GM12878 (cell line): ENCODE results near the gene GRIK1. TPM values are rescaled to one million over a fixed set of nuclear protein-coding genes. Genes with fewer than 3 reads are reported as not detected.

Source experiments
- ATAC-seq: fragments of 200-7000 bp; cut with Tn5 transposase; 3 replicates; pipeline ENCODE4 v1.9.1; 2020; ENCODE audit warnings: mild to moderate bottlenecking, moderate library complexity
- BruUV-seq: library from RNA; stranded (reverse); fragments of 400-500 nt; replicated peaks from 2 replicates; lab custom pipeline; 2021; lab: Mats Ljungman, UMichigan
- CTCF ChIA-PET: fragments of 300-600 bp; sonication (Branson Sonifier 250); formaldehyde crosslinking; extraction: SDS; loops from one replicate; lab custom pipeline; 2021; ENCODE audit warnings: inconsistent platforms; lab: Yijun Ruan, JAX
- POLR2A ChIA-PET: fragments of 350-600 bp; formaldehyde crosslinking; extraction: SDS; loops from one replicate; lab custom pipeline; 2021; ENCODE audit warnings: inconsistent platforms; lab: Charles Lee
- RAD21 ChIA-PET: fragments of 300-600 bp; sonication (Branson Sonifier 250); formaldehyde crosslinking; loops from one replicate; lab custom pipeline; 2023; ENCODE audit warnings: antibody characterized with exemption; ENCODE audit not compliant: unreplicated experiment; lab: Charles Lee
- SMC1A ChIA-PET: fragments of 300-600 bp; sonication (Branson Sonifier 250); formaldehyde crosslinking; loops from one replicate; lab custom pipeline; 2023; ENCODE audit not compliant: unreplicated experiment, uncharacterized antibody; lab: Charles Lee
- DNase-seq: peaks from one replicate; pipeline ENCODE4 v3.0.0-alpha.2; 2011; ENCODE audit warnings: low read depth, low spot score
- FAIRE-seq: peaks from 3 replicates; lab custom pipeline; 2011; peaks lifted over from hg19 to GRCh38; lab: Jason Lieb, UNC
- H2AFZ ChIP-seq: 2 replicates; pipeline ENCODE4 v1.6.0; 2011; ENCODE audit warnings: low read depth, low read length, control low read depth; ENCODE audit not compliant: control insufficient read depth
- H3K27ac ChIP-seq: 2 replicates; pipeline ENCODE4 v1.5.1; 2011; ENCODE audit warnings: control low read depth; ENCODE audit not compliant: control insufficient read depth, insufficient read depth
- H3K27me3 ChIP-seq, 2 experiments: replicated peaks in 1 of 2; 2 replicates each; pipeline versions ENCODE4 v1.6.0 to v1.6.1; 2011; ENCODE audit warnings: low read length in 1 of 2; ENCODE audit not compliant: control insufficient read depth in 2 of 2, insufficient read depth in 2 of 2
- H3K36me3 ChIP-seq, 2 experiments: 2 replicates each; pipeline ENCODE4 v1.5.1; 2011; ENCODE audit warnings: low read length in 1 of 2; ENCODE audit not compliant: control insufficient read depth in 2 of 2, insufficient read depth in 2 of 2
- H3K4me1 ChIP-seq: 2 replicates; pipeline ENCODE4 v1.6.1; 2011; ENCODE audit warnings: mild to moderate bottlenecking, low read length, moderate library complexity, mixed read lengths; ENCODE audit not compliant: control insufficient read depth, insufficient read depth
- H3K4me2 ChIP-seq: 2 replicates; pipeline ENCODE4 v1.6.0; 2011; ENCODE audit warnings: control low read depth; ENCODE audit not compliant: control insufficient read depth, insufficient read depth
- H3K4me3 ChIP-seq: fragments of 200-600 bp; sonication (generic); 2 replicates; pipeline ENCODE4 v1.5.1; 2016
- H3K79me2 ChIP-seq: 2 replicates; pipeline ENCODE4 v1.6.0; 2011; ENCODE audit warnings: low read length; ENCODE audit not compliant: control insufficient read depth, insufficient read depth
- H3K9ac ChIP-seq: 2 replicates; pipeline ENCODE4 v1.8.0; 2011; ENCODE audit warnings: low read length, control low read depth, mixed read lengths; ENCODE audit not compliant: control insufficient read depth, insufficient read depth
- H3K9me3 ChIP-seq: replicated peaks from 3 replicates; pipeline ENCODE4 v1.5.1; 2011; ENCODE audit warnings: mild to moderate bottlenecking, low read length; ENCODE audit not compliant: control insufficient read depth, insufficient read depth
- H4K20me1 ChIP-seq: 2 replicates; pipeline ENCODE4 v1.6.0; 2011; ENCODE audit not compliant: control insufficient read depth, insufficient read depth
- ATF2 ChIP-seq: IDR thresholded peaks from 2 replicates; pipeline ENCODE4 v1.6.1; 2012; ENCODE audit warnings: low read length, inconsistent platforms
- ATF3 ChIP-seq: IDR thresholded peaks from 2 replicates; pipeline ENCODE4 v1.6.1; 2011; ENCODE audit warnings: low read depth, mild to moderate bottlenecking, low read length, moderate library complexity, borderline replicate concordance; ENCODE audit errors: extremely low read depth
- BACH1 ChIP-seq: fragments of 450-650 bp; IDR thresholded peaks from 2 replicates; pipeline ENCODE4 v1.6.1; 2017; ENCODE audit warnings: mild to moderate bottlenecking, borderline replicate concordance
- BCLAF1 ChIP-seq: fragments of 450-650 bp; IDR thresholded peaks from 2 replicates; pipeline ENCODE4 v1.6.1; 2017; ENCODE audit warnings: antibody characterized with exemption, mild to moderate bottlenecking, moderate library complexity
- CEBPZ ChIP-seq: fragments of 150-350 bp; IDR thresholded peaks from 2 replicates; pipeline ENCODE4 v1.6.1; 2016; ENCODE audit warnings: low read depth, low read length
- E4F1 ChIP-seq: fragments of 450-650 bp; IDR thresholded peaks from 2 replicates; pipeline ENCODE4 v1.6.1; 2018; ENCODE audit warnings: borderline replicate concordance, mild to moderate bottlenecking; ENCODE audit not compliant: partially characterized antibody
- FOXM1 ChIP-seq: IDR thresholded peaks from 2 replicates; pipeline ENCODE4 v1.6.1; 2012; ENCODE audit warnings: low read depth, mild to moderate bottlenecking, inconsistent platforms, low read length, moderate library complexity
- HCFC1 ChIP-seq: fragments of 150-350 bp; IDR thresholded peaks from 2 replicates; pipeline ENCODE4 v1.6.1; 2014; ENCODE audit warnings: low read length
- KAT2A ChIP-seq: conservative IDR thresholded peaks from 2 replicates; pipeline ENCODE4 v1.6.1; 2011; ENCODE audit warnings: low read depth, low read length; ENCODE audit not compliant: control insufficient read depth
- MTA2 ChIP-seq: fragments of 450-650 bp; IDR thresholded peaks from 2 replicates; pipeline ENCODE4 v1.6.1; 2016; ENCODE audit warnings: low read depth, mild to moderate bottlenecking, moderate library complexity
- NR2C1 ChIP-seq: fragments of 450-650 bp; IDR thresholded peaks from 2 replicates; pipeline ENCODE4 v1.6.1; 2017; ENCODE audit warnings: antibody characterized with exemption, mild to moderate bottlenecking, moderate library complexity
- SMAD5 ChIP-seq: IDR thresholded peaks from 2 replicates; pipeline ENCODE4 v1.6.1; 2016; ENCODE audit warnings: antibody characterized with exemption, low read depth
- SPI1 ChIP-seq: IDR thresholded peaks from 2 replicates; pipeline ENCODE4 v1.6.1; 2011; ENCODE audit warnings: low read depth, mild to moderate bottlenecking, low read length, moderate library complexity, borderline replicate concordance; ENCODE audit not compliant: insufficient read depth
- WGBS: methylation state at CpG from one replicate; pipeline ENCODE4 v1.1.6; 2016; ENCODE audit warnings: low lambda C conversion rate; ENCODE audit not compliant: insufficient replicate concordance, insufficient coverage; ENCODE audit errors: missing lambda C conversion rate; 5-methylcytosine and 5-hydroxymethylcytosine counted together
- in situ Hi-C: fragments of 300-500 bp; cut with MboI; formaldehyde crosslinking; loops from 9 replicates; pipeline ENCODE4 v1.14.3; 2018; ENCODE audit warnings: mixed read lengths
- intact Hi-C: fragments of 100-400 bp; cut with micrococcal nuclease; formaldehyde crosslinking; loops from one replicate; pipeline ENCODE4 v1.14.2; 2022; ENCODE audit not compliant: unreplicated experiment
- polyA plus RNA-seq, 11 experiments: library from polyadenylated mRNA; depleted of rRNA in 4 of 11; unstranded in 6 of 11; stranded (reverse) in 5 of 11; fragments of >200 nt; fragmentation: Nextera tagmentation in 4 of 11; fragmentation: Illumina TruSeq in 1 of 11; extraction: Ambion mirVana in 4 of 11; extraction: Trizol in 1 of 11; gene quantifications; 1 replicate in 1 of 11; 2 replicates in 10 of 11; pipeline versions ENCODE4 v1.2.1 to v1.2.3, GENCODE V29; 2011 to 2016; ENCODE audit warnings: inconsistent platforms in 2 of 11, missing spikeins in 2 of 11, low read depth in 1 of 11
- total RNA-seq, 4 experiments: library from RNA; depleted of rRNA in 3 of 4; stranded (reverse); fragments of >200 nt in 3 of 4; fragmentation: Illumina TruSeq in 1 of 4; extraction: Trizol in 1 of 4; gene quantifications; 2 replicates each; pipeline versions ENCODE4 v1.2.1 to v1.2.3, GENCODE V29; 2013 to 2021

Gene GRIK1
- total and polyA plus RNA-seq, 10 of the 15 experiments (the other 5 are each of a cell fraction or from before 2014, with no cell fraction given) = 0.05 to 0.13 (median 0.09) TPM; not detected in 7

- TF ChIP-seq CEBPZ = no peak
- TF ChIP-seq ATF3 = no peak
- no peak for TF ChIP-seq MTA2
- no peak for TF ChIP-seq HCFC1
Measured at GRCh38 chr21:29716753-29717152, 223.0 kb downstream of the GRIK1 start (continued).

- intact Hi-C loops (no loop called here), in situ Hi-C loops (no loop called here)
- no TSS peak for BruUV-seq
- Histone ChIP-seq H3K4me2 (no peak overlapping the region), H3K9me3 (no peaks in the 10 kb centered on the region), H3K27me3 (no peaks in the 10 kb centered on the region), H3K9ac (no peak overlapping the region), H3K4me1 (no peaks in the 10 kb centered on the region), H3K36me3 (no peaks in the 10 kb centered on the region), H4K20me1 (no peaks in the 10 kb centered on the region), H3K79me2 (no peaks in the 10 kb centered on the region), H3K27ac (no peak overlapping the region), H3K4me3 (no peak overlapping the region), H2AFZ (no peak overlapping the region)
- DNase-seq = no peak
- 83% methylated on average over 2 of the region's 2 CpGs for WGBS
- ChIA-PET RAD21 (no interaction called here), POLR2A (no interaction called here), SMC1A (no interaction called here), CTCF (no interaction called here)
- FAIRE-seq = no peak
- no peak for ATAC-seq
- TF ChIP-seq SMAD5 = no peak
- no peak for TF ChIP-seq KAT2A
- no peak for TF ChIP-seq SPI1
- no peak for TF ChIP-seq ATF2
- no peak for TF ChIP-seq FOXM1
- no peak for TF ChIP-seq NR2C1
- no peak for TF ChIP-seq BCLAF1
- TF ChIP-seq E4F1 = no peak
- TF ChIP-seq BACH1 = no peak
Measured at GRCh38 chr21:29715089-29715488, 224.7 kb downstream of the GRIK1 start.
